Natural killer cell (primary cell): ENCODE data around the gene FAM107B. TPM values are rescaled to one million over a fixed set of nuclear protein-coding genes. Genes with fewer than 3 reads are reported as not detected.

Experiments used
- ATAC-seq, 3 donors: fragments of 150-1000 bp in 2 of 3; fragments of 200-7000 bp in 1 of 3; cut with Tn5 transposase; 1 replicate in 1 of 3; 2 replicates in 2 of 3; pipeline ENCODE4 v1.10.0; 2021; ENCODE audit warnings: mild to moderate bottlenecking in 2 of 3, moderate library complexity in 2 of 3
- DNase-seq, 2 donors: peaks; one replicate each; pipeline versions ENCODE4 v3.0.0 to v3.0.0-alpha.2; 2013 to 2021; ENCODE audit warnings: mixed read lengths in 1 of 2
- H3K27ac ChIP-seq: one replicate; pipeline ENCODE4 v1.5.1; 2013; ENCODE audit warnings: mild to moderate bottlenecking, low read length
- H3K27me3 ChIP-seq: one replicate; pipeline ENCODE4 v1.6.1; 2013; ENCODE audit warnings: low read length; ENCODE audit not compliant: control insufficient read depth, insufficient read depth
- H3K36me3 ChIP-seq: one replicate; pipeline ENCODE4 v1.6.1; 2013; ENCODE audit warnings: low read length; ENCODE audit not compliant: control insufficient read depth, insufficient read depth
- H3K4me1 ChIP-seq: one replicate; pipeline ENCODE4 v1.6.1; 2013; ENCODE audit warnings: low read length; ENCODE audit not compliant: control insufficient read depth, insufficient read depth
- H3K4me3 ChIP-seq: one replicate; pipeline ENCODE4 v1.5.1; 2013; ENCODE audit warnings: low read length
- H3K9me3 ChIP-seq: one replicate; pipeline ENCODE4 v1.6.1; 2013; ENCODE audit warnings: low read length; ENCODE audit not compliant: control insufficient read depth, insufficient read depth
- H3K27ac Mint-ChIP-seq, 2 donors: one replicate each; pipeline ENCODE4 v1.8.0; 2022; ENCODE audit warnings: mild to moderate bottlenecking in 2 of 2, mixed read lengths in 2 of 2, moderate library complexity in 1 of 2
- H3K27me3 Mint-ChIP-seq, 2 donors: one replicate each; pipeline ENCODE4 v1.8.0; 2022; ENCODE audit warnings: low read depth in 2 of 2, mixed read lengths in 2 of 2
- H3K36me3 Mint-ChIP-seq: one replicate; pipeline ENCODE4 v1.8.0; 2022; ENCODE audit warnings: mixed read lengths
- H3K4me1 Mint-ChIP-seq, 2 donors: one replicate each; pipeline ENCODE4 v1.8.0; 2022; ENCODE audit warnings: mixed read lengths in 2 of 2
- H3K4me3 Mint-ChIP-seq: one replicate; pipeline ENCODE4 v1.8.0; 2022; ENCODE audit warnings: mild to moderate bottlenecking, moderate library complexity, mixed read lengths
- H3K9me3 Mint-ChIP-seq, 2 donors: one replicate each; pipeline ENCODE4 v1.8.0; 2022; ENCODE audit warnings: mixed read lengths in 2 of 2
- WGBS: methylation state at CpG from one replicate; pipeline ENCODE4 v1.1.7; 2013; ENCODE audit warnings: missing lambda C conversion rate; ENCODE audit not compliant: insufficient coverage; 5-methylcytosine and 5-hydroxymethylcytosine counted together
- intact Hi-C: fragments of 100-400 bp; cut with micrococcal nuclease; formaldehyde crosslinking; loops from one replicate; pipeline ENCODE4 v1.14.2; 2022
- total RNA-seq, 4 donors: library from RNA; stranded (reverse); fragments of 120-200 nt in 1 of 4; gene quantifications; one replicate each; pipeline versions ENCODE4 v1.2.3 to v1.2.4, GENCODE V29; 2013 to 2022
- TF ChIP-seq, protein P1 (sequence below): fragments of 200-600 bp; IDR thresholded peaks from one replicate; pipeline ENCODE4 v1.8.0; 2022; ENCODE audit warnings: antibody characterized with exemption

FAM107B gene
- total RNA-seq, 3 donors from 2014 or later (not counting 1 experiment from before 2014, with no cell fraction given): 165 to 226 (median 224) TPM

DNA sequence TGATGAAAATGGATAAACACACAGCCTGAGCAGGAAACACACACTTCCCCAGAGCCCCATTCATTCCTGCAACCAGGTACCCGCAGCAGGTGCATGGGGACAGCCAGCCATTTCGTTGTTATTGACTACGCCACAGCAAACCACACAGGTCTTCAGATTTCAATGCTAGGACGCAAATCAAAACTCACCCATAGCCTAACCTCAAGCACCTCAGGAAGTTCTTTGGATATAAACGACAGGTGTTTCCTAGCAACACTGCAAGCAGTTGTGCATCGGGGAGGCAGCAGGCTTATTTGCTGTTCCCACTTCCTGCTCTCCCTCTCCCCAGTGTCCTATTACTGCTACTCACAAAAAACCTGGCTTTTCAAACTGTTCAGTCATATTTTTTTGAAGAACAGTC is 267.5 kb downstream of the FAM107B start:
- ATAC-seq: peak in 1 of 3 donors; percentile 64
- no peaks in the 10 kb centered on the region for H3K27me3 ChIP-seq
- no peak overlapping the region for H3K27ac ChIP-seq
- Mint-ChIP-seq H3K9me3 (no peaks in the 10 kb centered on the region), H3K4me3 (no peak overlapping the region), H3K36me3 (no peaks in the 10 kb centered on the region), H3K4me1 (peaks cover 11 to 23% of the 10 kb centered on the region in 2 donors), H3K27ac (peak overlapping the region; percentile 56 to 61), H3K27me3 (no peaks in the 10 kb centered on the region)
- H3K4me3 ChIP-seq: no peak overlapping the region
- H3K36me3 ChIP-seq: peaks cover 23% of the 10 kb centered on the region
- intact Hi-C loops: no loop called here
- peaks cover 10% of the 10 kb centered on the region for H3K4me1 ChIP-seq
- WGBS: 11% methylated on average over 6 of the region's 6 CpGs
- TF ChIP-seq, protein P1, sequence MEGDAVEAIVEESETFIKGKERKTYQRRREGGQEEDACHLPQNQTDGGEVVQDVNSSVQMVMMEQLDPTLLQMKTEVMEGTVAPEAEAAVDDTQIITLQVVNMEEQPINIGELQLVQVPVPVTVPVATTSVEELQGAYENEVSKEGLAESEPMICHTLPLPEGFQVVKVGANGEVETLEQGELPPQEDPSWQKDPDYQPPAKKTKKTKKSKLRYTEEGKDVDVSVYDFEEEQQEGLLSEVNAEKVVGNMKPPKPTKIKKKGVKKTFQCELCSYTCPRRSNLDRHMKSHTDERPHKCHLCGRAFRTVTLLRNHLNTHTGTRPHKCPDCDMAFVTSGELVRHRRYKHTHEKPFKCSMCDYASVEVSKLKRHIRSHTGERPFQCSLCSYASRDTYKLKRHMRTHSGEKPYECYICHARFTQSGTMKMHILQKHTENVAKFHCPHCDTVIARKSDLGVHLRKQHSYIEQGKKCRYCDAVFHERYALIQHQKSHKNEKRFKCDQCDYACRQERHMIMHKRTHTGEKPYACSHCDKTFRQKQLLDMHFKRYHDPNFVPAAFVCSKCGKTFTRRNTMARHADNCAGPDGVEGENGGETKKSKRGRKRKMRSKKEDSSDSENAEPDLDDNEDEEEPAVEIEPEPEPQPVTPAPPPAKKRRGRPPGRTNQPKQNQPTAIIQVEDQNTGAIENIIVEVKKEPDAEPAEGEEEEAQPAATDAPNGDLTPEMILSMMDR: no peak
- DNase-seq: peak in 1 of 2 donors; percentile 87
- H3K9me3 ChIP-seq: no peaks in the 10 kb centered on the region

- peaks cover 17 to 18% of the 10 kb centered on the region in 2 donors for H3K4me1 Mint-ChIP-seq
- WGBS: 76% methylated on average over 3 of the region's 3 CpGs
- H3K27ac Mint-ChIP-seq: no peak overlapping the region
- TF ChIP-seq, protein P1: no peak
- H3K4me3 ChIP-seq: no peak overlapping the region
- H3K9me3 Mint-ChIP-seq: no peaks in the 10 kb centered on the region
- ATAC-seq (no peak), DNase-seq (no peak)
- intact Hi-C loops: no loop called here
- H3K36me3 Mint-ChIP-seq: no peaks in the 10 kb centered on the region
- no peaks in the 10 kb centered on the region for H3K36me3 ChIP-seq
- H3K27ac ChIP-seq: no peak overlapping the region
- H3K4me1 ChIP-seq: peaks cover 17% of the 10 kb centered on the region
- no peaks in the 10 kb centered on the region for H3K27me3 Mint-ChIP-seq
- H3K9me3 ChIP-seq: no peaks in the 10 kb centered on the region
- H3K4me3 Mint-ChIP-seq: no peak overlapping the region
- H3K27me3 ChIP-seq: no peaks in the 10 kb centered on the region
Observed at GRCh38 chr10:14502431-14502830, 272.3 kb downstream of the FAM107B start.

GRCh38 chr10:14500172-14500765 is 274.4 kb downstream of the FAM107B start:
- no peaks in the 10 kb centered on the region for H3K36me3 ChIP-seq
- DNase-seq (no peak), ATAC-seq (no peak)
- peaks cover 7% of the 10 kb centered on the region for H3K4me1 ChIP-seq
- TF ChIP-seq, protein P1: no peak
- Mint-ChIP-seq H3K4me3 (no peak overlapping the region), H3K27me3 (peaks cover 0 to 9% of the 10 kb centered on the region in 2 donors), H3K36me3 (no peaks in the 10 kb centered on the region), H3K4me1 (peaks cover 6 to 11% of the 10 kb centered on the region in 2 donors), H3K9me3 (no peaks in the 10 kb centered on the region), H3K27ac (peak overlapping the region in 1 of 2 donors; percentile 21)
- WGBS: 60% methylated on average over 9 of the region's 9 CpGs
- no peak overlapping the region for H3K27ac ChIP-seq
- H3K27me3 ChIP-seq: no peaks in the 10 kb centered on the region
- intact Hi-C loops: no loop called here
- no peak overlapping the region for H3K4me3 ChIP-seq
- no peaks in the 10 kb centered on the region for H3K9me3 ChIP-seq

GRCh38 chr10:14499601-14499904 is 275.1 kb downstream of the FAM107B start:
- H3K4me3 ChIP-seq: no peak overlapping the region
- Mint-ChIP-seq H3K4me3 (no peak overlapping the region), H3K4me1 (peaks cover 6 to 11% of the 10 kb centered on the region in 2 donors), H3K36me3 (no peaks in the 10 kb centered on the region), H3K27ac (no peak overlapping the region), H3K9me3 (no peaks in the 10 kb centered on the region), H3K27me3 (peaks cover 0 to 9% of the 10 kb centered on the region in 2 donors)
- peaks cover 7% of the 10 kb centered on the region for H3K4me1 ChIP-seq
- H3K36me3 ChIP-seq: no peaks in the 10 kb centered on the region
- ATAC-seq (no peak), DNase-seq (no peak)
- no peaks in the 10 kb centered on the region for H3K27me3 ChIP-seq
- intact Hi-C loops: loop anchor here (1.0 to 5.0 kb wide), 8 partner anchors 44 to 608 kb away; partner anchors contain the start of genes CDNF, DCLRE1C, HSPA14 and MSANTD7
- 95% methylated on average over 5 of the region's 5 CpGs for WGBS
- no peak overlapping the region for H3K27ac ChIP-seq
- H3K9me3 ChIP-seq: no peaks in the 10 kb centered on the region
- TF ChIP-seq, protein P1: no peak
